ENCODE data around the gene ARID1B.
A peak's percentile ranks its signal among the peaks of the same experiment; 100 is the strongest.

ARID1B gene

DNA sequence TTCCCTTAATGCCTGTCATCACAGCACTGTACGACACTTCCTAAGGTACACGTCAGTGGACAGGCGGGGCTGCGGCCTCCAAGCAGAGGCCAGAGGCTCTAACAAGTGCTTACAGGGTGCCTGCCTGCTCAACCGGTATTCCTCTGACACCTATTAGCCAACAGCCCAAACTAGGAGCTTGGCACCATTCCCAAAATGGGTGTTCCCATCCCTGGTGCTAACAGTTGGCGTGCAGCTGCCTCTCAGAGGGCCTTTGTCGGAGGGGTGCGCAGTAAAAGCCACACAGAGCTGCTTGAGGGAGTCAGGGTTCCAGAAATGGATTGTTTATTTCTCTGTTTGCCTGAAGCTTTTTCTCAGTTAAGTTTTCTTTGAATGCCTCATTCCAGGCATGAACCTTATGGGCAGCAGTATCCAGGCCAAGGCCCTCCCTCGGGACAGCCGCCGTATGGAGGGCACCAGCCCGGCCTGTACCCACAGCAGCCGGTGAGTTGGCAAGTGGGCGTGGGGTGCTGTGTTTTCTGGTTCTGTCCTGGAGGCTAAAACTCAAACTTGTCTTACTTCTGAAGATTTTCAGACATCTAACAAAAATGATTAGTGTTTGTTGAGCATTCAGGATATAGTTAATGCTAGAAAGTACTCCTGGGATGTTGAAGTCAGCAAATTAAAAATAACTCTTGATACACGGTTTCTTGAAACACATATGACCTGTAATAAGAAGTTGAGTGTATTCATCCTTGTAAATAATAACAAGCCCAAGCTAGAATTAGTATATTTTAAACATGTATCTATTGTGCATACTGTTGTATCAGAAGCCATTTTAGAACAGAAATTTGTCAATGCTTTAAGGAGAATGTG is 421.5 kb downstream of the ARID1B start:
- H3K36me3 ChIP-seq (ENCODE audit: control insufficient read depth in 2 of 2, insufficient read depth in 1 of 2, low read length in 2 of 2): peaks cover 0 to 69% of the 10 kb centered on the region in 2 experiments; a peak in 2 of 3 replicates
- no peak overlapping the region; the same call in 1 of the 2 replicates for H3K27ac ChIP-seq (ENCODE audit: extremely low read depth, low read depth, low read length)
- ChIA-PET CTCF (interaction anchor here (0.6 to 1.0 kb wide), 4 partner anchors 15 to 1845 kb away, joined by 3 read pairs; no protein-coding TSS in a partner anchor), POLR2A (no interaction called here)
- H3K9me3 ChIP-seq (ENCODE audit: control insufficient read depth, insufficient read depth, low read depth, low read length): no peaks in the 10 kb centered on the region
- TF ChIP-seq, protein P1, sequence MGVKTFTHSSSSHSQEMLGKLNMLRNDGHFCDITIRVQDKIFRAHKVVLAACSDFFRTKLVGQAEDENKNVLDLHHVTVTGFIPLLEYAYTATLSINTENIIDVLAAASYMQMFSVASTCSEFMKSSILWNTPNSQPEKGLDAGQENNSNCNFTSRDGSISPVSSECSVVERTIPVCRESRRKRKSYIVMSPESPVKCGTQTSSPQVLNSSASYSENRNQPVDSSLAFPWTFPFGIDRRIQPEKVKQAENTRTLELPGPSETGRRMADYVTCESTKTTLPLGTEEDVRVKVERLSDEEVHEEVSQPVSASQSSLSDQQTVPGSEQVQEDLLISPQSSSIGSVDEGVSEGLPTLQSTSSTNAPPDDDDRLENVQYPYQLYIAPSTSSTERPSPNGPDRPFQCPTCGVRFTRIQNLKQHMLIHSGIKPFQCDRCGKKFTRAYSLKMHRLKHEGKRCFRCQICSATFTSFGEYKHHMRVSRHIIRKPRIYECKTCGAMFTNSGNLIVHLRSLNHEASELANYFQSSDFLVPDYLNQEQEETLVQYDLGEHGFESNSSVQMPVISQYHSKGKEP (tag by site-specific recombination; IDR thresholded peaks at IDR 0.05): no peak
- TF ChIP-seq ZNF558 (tag by site-specific recombination; IDR thresholded peaks at IDR 0.05) (no peak), KLF8 (tag by site-specific recombination; IDR thresholded peaks at IDR 0.05) (no peak), ZNF610 (tag by site-specific recombination; IDR thresholded peaks at IDR 0.05; ENCODE audit: borderline replicate concordance) (no peak), ZSCAN30 (tag by site-specific recombination; IDR thresholded peaks at IDR 0.05) (no peak), BCL11B (tag by site-specific recombination; IDR thresholded peaks at IDR 0.05; ENCODE audit: low read depth) (no peak), ZSCAN23 (tag by site-specific recombination; IDR thresholded peaks at IDR 0.05) (no peak), ZIC2 (tag by site-specific recombination; IDR thresholded peaks at IDR 0.05) (peak; percentile 73), ZNF791 (tag by site-specific recombination; IDR thresholded peaks at IDR 0.05) (no peak), ZNF341 (tag by site-specific recombination; IDR thresholded peaks at IDR 0.05; ENCODE audit: low read depth) (peak; percentile 40; the same call in 1 of the 2 replicates), TCF7L2 (IDR thresholded peaks at IDR 0.05; ENCODE audit: borderline replicate concordance, low read depth, low read length) (no peak), OVOL3 (tag by site-specific recombination; IDR thresholded peaks at IDR 0.05) (no peak), ZNF391 (tag by site-specific recombination; IDR thresholded peaks at IDR 0.05; ENCODE audit: borderline replicate concordance, low read depth) (no peak), SCRT2 (tag by site-specific recombination; IDR thresholded peaks at IDR 0.05) (peak; percentile 80), ZNF830 (tag by site-specific recombination; IDR thresholded peaks at IDR 0.05; ENCODE audit: low read depth) (no peak), ZNF292 (tag by site-specific recombination; IDR thresholded peaks at IDR 0.05; ENCODE audit: borderline replicate concordance, low read depth) (no peak), KLF10 (tag by site-specific recombination; IDR thresholded peaks at IDR 0.05) (no peak), ZNF423 (tag by site-specific recombination; IDR thresholded peaks at IDR 0.05) (0 out of 2 replicates have a peak, but pooled peaks have one; percentile 39), ZNF768 (tag by site-specific recombination; IDR thresholded peaks at IDR 0.05) (no peak), IKZF3 (tag by site-specific recombination; IDR thresholded peaks at IDR 0.05) (no peak), ZNF394 (tag by site-specific recombination; IDR thresholded peaks at IDR 0.05; ENCODE audit: borderline replicate concordance) (no peak)
- TF ChIP-seq, protein P2, sequence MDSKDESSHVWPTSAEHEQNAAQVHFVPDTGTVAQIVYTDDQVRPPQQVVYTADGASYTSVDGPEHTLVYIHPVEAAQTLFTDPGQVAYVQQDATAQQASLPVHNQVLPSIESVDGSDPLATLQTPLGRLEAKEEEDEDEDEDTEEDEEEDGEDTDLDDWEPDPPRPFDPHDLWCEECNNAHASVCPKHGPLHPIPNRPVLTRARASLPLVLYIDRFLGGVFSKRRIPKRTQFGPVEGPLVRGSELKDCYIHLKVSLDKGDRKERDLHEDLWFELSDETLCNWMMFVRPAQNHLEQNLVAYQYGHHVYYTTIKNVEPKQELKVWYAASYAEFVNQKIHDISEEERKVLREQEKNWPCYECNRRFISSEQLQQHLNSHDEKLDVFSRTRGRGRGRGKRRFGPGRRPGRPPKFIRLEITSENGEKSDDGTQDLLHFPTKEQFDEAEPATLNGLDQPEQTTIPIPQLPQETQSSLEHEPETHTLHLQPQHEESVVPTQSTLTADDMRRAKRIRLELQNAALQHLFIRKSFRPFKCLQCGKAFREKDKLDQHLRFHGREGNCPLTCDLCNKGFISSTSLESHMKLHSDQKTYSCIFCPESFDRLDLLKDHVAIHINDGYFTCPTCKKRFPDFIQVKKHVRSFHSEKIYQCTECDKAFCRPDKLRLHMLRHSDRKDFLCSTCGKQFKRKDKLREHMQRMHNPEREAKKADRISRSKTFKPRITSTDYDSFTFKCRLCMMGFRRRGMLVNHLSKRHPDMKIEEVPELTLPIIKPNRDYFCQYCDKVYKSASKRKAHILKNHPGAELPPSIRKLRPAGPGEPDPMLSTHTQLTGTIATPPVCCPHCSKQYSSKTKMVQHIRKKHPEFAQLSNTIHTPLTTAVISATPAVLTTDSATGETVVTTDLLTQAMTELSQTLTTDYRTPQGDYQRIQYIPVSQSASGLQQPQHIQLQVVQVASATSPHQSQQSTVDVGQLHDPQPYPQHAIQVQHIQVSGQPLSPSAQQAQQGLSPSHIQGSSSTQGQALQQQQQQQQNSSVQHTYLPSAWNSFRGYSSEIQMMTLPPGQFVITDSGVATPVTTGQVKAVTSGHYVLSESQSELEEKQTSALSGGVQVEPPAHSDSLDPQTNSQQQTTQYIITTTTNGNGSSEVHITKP (tag by site-specific recombination; IDR thresholded peaks at IDR 0.05): 0 out of 2 replicates have a peak, but pooled peaks have one; percentile 22
- TF ChIP-seq, protein P3, sequence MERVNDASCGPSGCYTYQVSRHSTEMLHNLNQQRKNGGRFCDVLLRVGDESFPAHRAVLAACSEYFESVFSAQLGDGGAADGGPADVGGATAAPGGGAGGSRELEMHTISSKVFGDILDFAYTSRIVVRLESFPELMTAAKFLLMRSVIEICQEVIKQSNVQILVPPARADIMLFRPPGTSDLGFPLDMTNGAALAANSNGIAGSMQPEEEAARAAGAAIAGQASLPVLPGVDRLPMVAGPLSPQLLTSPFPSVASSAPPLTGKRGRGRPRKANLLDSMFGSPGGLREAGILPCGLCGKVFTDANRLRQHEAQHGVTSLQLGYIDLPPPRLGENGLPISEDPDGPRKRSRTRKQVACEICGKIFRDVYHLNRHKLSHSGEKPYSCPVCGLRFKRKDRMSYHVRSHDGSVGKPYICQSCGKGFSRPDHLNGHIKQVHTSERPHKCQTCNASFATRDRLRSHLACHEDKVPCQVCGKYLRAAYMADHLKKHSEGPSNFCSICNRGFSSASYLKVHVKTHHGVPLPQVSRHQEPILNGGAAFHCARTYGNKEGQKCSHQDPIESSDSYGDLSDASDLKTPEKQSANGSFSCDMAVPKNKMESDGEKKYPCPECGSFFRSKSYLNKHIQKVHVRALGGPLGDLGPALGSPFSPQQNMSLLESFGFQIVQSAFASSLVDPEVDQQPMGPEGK (tag by site-specific recombination; IDR thresholded peaks at IDR 0.05): no peak
- TF ChIP-seq, protein P4, sequence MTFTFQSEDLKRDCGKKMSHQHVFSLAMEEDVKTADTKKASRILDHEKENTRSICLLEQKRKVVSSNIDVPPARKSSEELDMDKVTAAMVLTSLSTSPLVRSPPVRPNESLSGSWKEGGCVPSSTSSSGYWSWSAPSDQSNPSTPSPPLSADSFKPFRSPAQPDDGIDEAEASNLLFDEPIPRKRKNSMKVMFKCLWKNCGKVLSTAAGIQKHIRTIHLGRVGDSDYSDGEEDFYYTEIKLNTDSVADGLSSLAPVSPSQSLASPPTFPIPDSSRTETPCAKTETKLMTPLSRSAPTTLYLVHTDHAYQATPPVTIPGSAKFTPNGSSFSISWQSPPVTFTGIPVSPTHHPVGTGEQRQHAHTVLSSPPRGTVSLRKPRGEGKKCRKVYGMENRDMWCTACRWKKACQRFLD (tag by site-specific recombination; IDR thresholded peaks at IDR 0.05): no peak
- TF ChIP-seq, protein P5, sequence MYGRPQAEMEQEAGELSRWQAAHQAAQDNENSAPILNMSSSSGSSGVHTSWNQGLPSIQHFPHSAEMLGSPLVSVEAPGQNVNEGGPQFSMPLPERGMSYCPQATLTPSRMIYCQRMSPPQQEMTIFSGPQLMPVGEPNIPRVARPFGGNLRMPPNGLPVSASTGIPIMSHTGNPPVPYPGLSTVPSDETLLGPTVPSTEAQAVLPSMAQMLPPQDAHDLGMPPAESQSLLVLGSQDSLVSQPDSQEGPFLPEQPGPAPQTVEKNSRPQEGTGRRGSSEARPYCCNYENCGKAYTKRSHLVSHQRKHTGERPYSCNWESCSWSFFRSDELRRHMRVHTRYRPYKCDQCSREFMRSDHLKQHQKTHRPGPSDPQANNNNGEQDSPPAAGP (tag by site-specific recombination; IDR thresholded peaks at IDR 0.05): no peak
- H3K4me1 ChIP-seq (ENCODE audit: control insufficient read depth, insufficient read depth, low read length): peaks cover 5% of the 10 kb centered on the region; the same call in 1 of the 2 replicates
- H3K4me3 ChIP-seq (ENCODE audit: low read depth, low read length): no peak overlapping the region

All from HEK293 (cell line).